B cell (primary cell): ENCODE measurements around the gene DAG1. TPM values are rescaled to one million over a fixed set of nuclear protein-coding genes. Genes with fewer than 3 reads are reported as not detected.

Source experiments
- ATAC-seq: fragments of 200-7000 bp; cut with Tn5 transposase; one replicate; pipeline ENCODE4 v1.10.0; 2021; ENCODE audit warnings: low read depth, mild to moderate bottlenecking, moderate number of reproducible peaks, moderate library complexity
- CTCF ChIA-PET: fragments of 350-600 bp; sonication (Branson Sonifier 250); formaldehyde crosslinking; loops from one replicate; lab custom pipeline; 2021; ENCODE audit warnings: antibody characterized with exemption, inconsistent platforms; lab: Charles Lee
- POLR2A ChIA-PET: fragments of 350-600 bp; sonication (Branson Sonifier 250); formaldehyde crosslinking; loops from one replicate; lab custom pipeline; 2021; ENCODE audit warnings: antibody characterized with exemption; lab: Charles Lee
- DNase-seq: peaks from one replicate; pipeline ENCODE4 v3.0.0; 2013
- H2AFZ ChIP-seq: 2 replicates; pipeline ENCODE4 v1.6.1; 2012; ENCODE audit warnings: mild to moderate bottlenecking, low read depth, low read length; ENCODE audit not compliant: insufficient read depth, poor library complexity, severe bottlenecking
- H3K27ac ChIP-seq, 2 donors: 1 replicate in 1 of 2; 2 replicates in 1 of 2; pipeline ENCODE4 v1.5.1; 2012 to 2013; ENCODE audit warnings: low read length in 2 of 2, mild to moderate bottlenecking in 2 of 2, moderate library complexity in 1 of 2
- H3K27me3 ChIP-seq, 4 experiments: fragments of 200-600 bp in 1 of 4; sonication (generic) in 1 of 4; replicated peaks in 1 of 4; 1 replicate in 2 of 4; 2 replicates in 2 of 4; pipeline versions ENCODE4 v1.6.1 to v1.7.0; 2013 to 2016; ENCODE audit warnings: low read length in 3 of 4, mild to moderate bottlenecking in 2 of 4, mixed read lengths in 1 of 4, moderate library complexity in 1 of 4; ENCODE audit not compliant: insufficient read depth in 4 of 4, control insufficient read depth in 3 of 4; ENCODE audit errors: control extremely low read depth in 1 of 4
- H3K36me3 ChIP-seq, 2 experiments: replicated peaks in 1 of 2; 1 replicate in 1 of 2; 2 replicates in 1 of 2; pipeline versions ENCODE4 v1.6.1 to v1.7.1; 2013; ENCODE audit warnings: low read length in 1 of 2; ENCODE audit not compliant: insufficient read depth in 2 of 2, control insufficient read depth in 1 of 2; ENCODE audit errors: control extremely low read depth in 1 of 2, extremely low read depth in 1 of 2
- H3K4me1 ChIP-seq, 2 donors: fragments of 200-600 bp in 1 of 2; sonication (generic) in 1 of 2; 1 replicate in 1 of 2; 2 replicates in 1 of 2; pipeline versions ENCODE4 v1.5.1 to v1.6.1; 2013 to 2017; ENCODE audit warnings: low read length in 2 of 2; ENCODE audit not compliant: control insufficient read depth in 2 of 2, insufficient read depth in 2 of 2
- H3K4me2 ChIP-seq: replicated peaks from 2 replicates; pipeline ENCODE3; 2012; ENCODE audit warnings: mild to moderate bottlenecking, low read depth, low read length; ENCODE audit not compliant: poor library complexity, severe bottlenecking
- H3K4me3 ChIP-seq, 5 experiments: fragments of 200-600 bp in 1 of 5; sonication (generic) in 1 of 5; 1 replicate in 3 of 5; 2 replicates in 2 of 5; pipeline versions ENCODE4 v1.5.1 to v1.7.0; 2011 to 2016; ENCODE audit warnings: low read length in 4 of 5, mild to moderate bottlenecking in 4 of 5, low read depth in 2 of 5, control low read depth in 1 of 5, moderate library complexity in 1 of 5; ENCODE audit not compliant: insufficient read depth in 1 of 5; ENCODE audit errors: control extremely low read depth in 1 of 5, extremely low read depth in 1 of 5
- H3K79me2 ChIP-seq: fragments of 200-600 bp; sonication (generic); one replicate; pipeline ENCODE4 v1.6.0; 2016; ENCODE audit warnings: low read length; ENCODE audit not compliant: control insufficient read depth, insufficient read depth
- H3K9ac ChIP-seq: fragments of 200-600 bp; sonication (generic); 2 replicates; pipeline ENCODE4 v1.6.1; 2017; ENCODE audit warnings: mild to moderate bottlenecking, low read length, moderate library complexity
- H3K9me3 ChIP-seq, 3 donors: one replicate each; pipeline versions ENCODE4 v1.6.1 to v1.7.1; 2013; ENCODE audit warnings: low read length in 2 of 3; ENCODE audit not compliant: control insufficient read depth in 2 of 3, insufficient read depth in 1 of 3; ENCODE audit errors: control extremely low read depth in 1 of 3
- H4K20me1 ChIP-seq: 2 replicates; pipeline ENCODE4 v1.6.0; 2012; ENCODE audit warnings: mild to moderate bottlenecking, low read length; ENCODE audit not compliant: insufficient read depth, control insufficient read depth, poor library complexity, severe bottlenecking
- H3K27ac Mint-ChIP-seq: one replicate; pipeline ENCODE4 v1.8.0; 2021; ENCODE audit warnings: mixed read lengths
- H3K27me3 Mint-ChIP-seq: one replicate; pipeline ENCODE4 v1.8.0; 2021; ENCODE audit warnings: mixed read lengths
- H3K4me1 Mint-ChIP-seq: one replicate; pipeline ENCODE4 v1.8.0; 2021; ENCODE audit warnings: mixed read lengths
- H3K4me3 Mint-ChIP-seq: one replicate; pipeline ENCODE4 v1.8.0; 2021; ENCODE audit warnings: mixed read lengths
- H3K9me3 Mint-ChIP-seq: one replicate; pipeline ENCODE4 v1.8.0; 2022; ENCODE audit warnings: mixed read lengths; ENCODE audit not compliant: insufficient read depth
- CTCF ChIP-seq: fragments of 200-600 bp; IDR thresholded peaks from one replicate; pipeline ENCODE4 v1.8.0; 2022; ENCODE audit warnings: antibody characterized with exemption, mild to moderate bottlenecking
- EZH2 ChIP-seq: IDR thresholded peaks from 2 replicates; pipeline ENCODE4 v1.6.1; 2012; ENCODE audit warnings: borderline replicate concordance, low read depth, mild to moderate bottlenecking, moderate library complexity, low read length; ENCODE audit not compliant: insufficient read depth, poor library complexity, severe bottlenecking
- WGBS: methylation state at CpG from one replicate; pipeline ENCODE4 v1.1.5; 2013; ENCODE audit warnings: missing lambda C conversion rate; ENCODE audit not compliant: insufficient coverage; 5-methylcytosine and 5-hydroxymethylcytosine counted together
- intact Hi-C: fragments of 100-400 bp; cut with micrococcal nuclease; formaldehyde crosslinking; loops from one replicate; pipeline ENCODE4 v1.10.0; 2022
- polyA plus RNA-seq: library from polyadenylated mRNA; depleted of rRNA; stranded (reverse); fragments of >200 nt; gene quantifications from 2 replicates; pipeline ENCODE4 v1.2.3, GENCODE V29; 2012
- total RNA-seq, 2 donors: library from RNA; stranded (reverse); fragments of 120-200 nt in 1 of 2; gene quantifications; 1 replicate in 1 of 2; 2 replicates in 1 of 2; pipeline versions ENCODE4 v1.2.3 to v1.2.4, GENCODE V29; 2013 to 2022

DAG1 gene
- total and polyA plus RNA-seq, 2 donors (not counting 1 experiment from before 2014, with no cell fraction given): 9.6 to 27.2 TPM

- POLR2A ChIA-PET: no interaction called here
- Histone ChIP-seq H2AFZ (no peak overlapping the region), H3K9ac (no peak overlapping the region), H3K4me3 (no peak overlapping the region), H3K9me3 (no peaks in the 10 kb centered on the region), H3K36me3 (peaks cover 0 to 16% of the 10 kb centered on the region in 2 experiments), H3K4me1 (peaks cover 5 to 19% of the 10 kb centered on the region in 2 donors), H3K4me2 (no peak overlapping the region), H4K20me1 (peaks cover 17% of the 10 kb centered on the region), H3K79me2 (peaks cover 34% of the 10 kb centered on the region), H3K27me3 (no peaks in the 10 kb centered on the region), H3K27ac (no peak overlapping the region)
- ATAC-seq: no peak
- TF ChIP-seq EZH2 (no peak), CTCF (no peak)
- no peaks in the 10 kb centered on the region for H3K9me3 Mint-ChIP-seq
- H3K4me3 Mint-ChIP-seq: no peak overlapping the region
- DNase-seq: no peak
- H3K27ac Mint-ChIP-seq: no peak overlapping the region
- CTCF ChIA-PET: interaction anchor here (2.0 kb wide), 1 partner anchor 25 kb away, joined by 9 read pairs; no protein-coding TSS in a partner anchor
- intact Hi-C loops: no loop called here
- H3K27me3 Mint-ChIP-seq: no peaks in the 10 kb centered on the region
- H3K4me1 Mint-ChIP-seq: peaks cover 25% of the 10 kb centered on the region
- 97% methylated on average over 6 of the region's 6 CpGs for WGBS
Observed at GRCh38 chr3:49424816-49425215, 45.3 kb upstream of the DAG1 start.

GRCh38 chr3:49427586-49427985 lies 42.5 kb upstream of the DAG1 start:
- peak overlapping the region; percentile 91 for H3K4me3 Mint-ChIP-seq
- CTCF ChIA-PET: interaction anchor here (1.4 to 3.0 kb wide), 2 partner anchors 82 to 88 kb away, joined by 3 to 14 read pairs; partner anchors contain the start of gene USP4

More at GRCh38 chr3:49427586-49427985, 42.5 kb upstream of the DAG1 start:
- no peaks in the 10 kb centered on the region for H4K20me1 ChIP-seq
- peaks cover 8% of the 10 kb centered on the region for H3K79me2 ChIP-seq
- WGBS: 60% methylated on average over 1 of the region's 2 CpGs
- Mint-ChIP-seq H3K27ac (peak overlapping the region; percentile 13), H3K27me3 (no peaks in the 10 kb centered on the region), H3K4me1 (peaks cover 15% of the 10 kb centered on the region), H3K9me3 (no peaks in the 10 kb centered on the region)
- H2AFZ ChIP-seq: no peak overlapping the region
- no peak overlapping the region for H3K4me2 ChIP-seq
- no peaks in the 10 kb centered on the region for H3K27me3 ChIP-seq
- POLR2A ChIA-PET: interaction anchor here (0.8 to 2.1 kb wide), 4 partner anchors 11 to 87 kb away, joined by 3 to 29 read pairs (median 4); partner anchors contain the start of gene RHOA
- H3K4me1 ChIP-seq: peaks cover 7 to 16% of the 10 kb centered on the region in 2 donors
- no peak overlapping the region for H3K9ac ChIP-seq
- no peaks in the 10 kb centered on the region for H3K9me3 ChIP-seq
- H3K36me3 ChIP-seq: peaks cover 0 to 16% of the 10 kb centered on the region in 2 experiments
- DNase-seq (no peak), ATAC-seq (no peak)
- intact Hi-C loops: no loop called here
- H3K4me3 ChIP-seq: no peak overlapping the region
- no peak overlapping the region for H3K27ac ChIP-seq
- TF ChIP-seq CTCF: no peak
- no peak for TF ChIP-seq EZH2
